ENCODE measurements around the gene DNM2. TPM values are rescaled to one million over a fixed set of nuclear protein-coding genes. Genes with fewer than 3 reads are reported as not detected.

DNM2 gene
- total RNA-seq, 1 experiment from 2014 or later, result 59.5 TPM

- no peaks in the 10 kb centered on the region for H3K27me3 ChIP-seq
- peaks cover 9% of the 10 kb centered on the region for H3K36me3 ChIP-seq
- no peaks in the 10 kb centered on the region for H3K9me3 ChIP-seq (replicated peaks)
- H3K4me1 ChIP-seq, result no peaks in the 10 kb centered on the region
- no peak overlapping the region for H3K4me3 ChIP-seq
- H3K27ac ChIP-seq, result no peak overlapping the region
- DNase-seq, result no peak
Measured at GRCh38 chr19:10762656-10763055, 44.8 kb downstream of the DNM2 start.

GRCh38 chr19:10763411-10763810 is 45.5 kb downstream of the DNM2 start:
- Histone ChIP-seq H3K27me3 (no peaks in the 10 kb centered on the region), H3K36me3 (peaks cover 9% of the 10 kb centered on the region), H3K27ac (no peak overlapping the region), H3K4me1 (no peaks in the 10 kb centered on the region), H3K9me3 (replicated peaks) (no peaks in the 10 kb centered on the region), H3K4me3 (no peak overlapping the region)
- no peak for DNase-seq

- Histone ChIP-seq H3K9me3 (replicated peaks) (no peaks in the 10 kb centered on the region), H3K27me3 (no peaks in the 10 kb centered on the region), H3K27ac (no peak overlapping the region), H3K4me3 (no peak overlapping the region), H3K4me1 (no peaks in the 10 kb centered on the region), H3K36me3 (peaks cover 9% of the 10 kb centered on the region)
- no peak for DNase-seq
Measured at GRCh38 chr19:10763828-10764339, 46.0 kb downstream of the DNM2 start.

GRCh38 chr19:10764340-10764894 is 46.5 kb downstream of the DNM2 start:
- Histone ChIP-seq H3K27me3 (no peaks in the 10 kb centered on the region), H3K4me3 (no peak overlapping the region), H3K4me1 (no peaks in the 10 kb centered on the region), H3K36me3 (peaks cover 9% of the 10 kb centered on the region), H3K27ac (no peak overlapping the region), H3K9me3 (replicated peaks) (no peaks in the 10 kb centered on the region)
- no peak for DNase-seq

- peaks cover 6% of the 10 kb centered on the region for H3K36me3 ChIP-seq
- no peak for DNase-seq
- no peaks in the 10 kb centered on the region for H3K9me3 ChIP-seq (replicated peaks)
- H3K4me3 ChIP-seq, result no peak overlapping the region
- H3K27me3 ChIP-seq, result no peaks in the 10 kb centered on the region
- H3K4me1 ChIP-seq, result no peaks in the 10 kb centered on the region
- H3K27ac ChIP-seq, result no peak overlapping the region
Measured at GRCh38 chr19:10766049-10766623, 48.3 kb downstream of the DNM2 start.

- no peak for DNase-seq
- Histone ChIP-seq H3K36me3 (peaks cover 1% of the 10 kb centered on the region; the same call in 1 of the 2 replicates), H3K27ac (no peak overlapping the region)
Measured at GRCh38 chr19:10766671-10767201, 48.9 kb downstream of the DNM2 start.

GRCh38 chr19:10767726-10768125 is 49.8 kb downstream of the DNM2 start:
- no peak for DNase-seq
- H3K9me3 ChIP-seq (replicated peaks), result no peaks in the 10 kb centered on the region
- H3K27me3 ChIP-seq, result no peaks in the 10 kb centered on the region
- no peak overlapping the region for H3K27ac ChIP-seq
- 0 out of 2 replicates have a peak, but pooled peaks cover 2% of the 10 kb centered on the region for H3K36me3 ChIP-seq
- H3K4me1 ChIP-seq, result no peaks in the 10 kb centered on the region
- H3K4me3 ChIP-seq, result no peak overlapping the region

More at GRCh38 chr19:10766671-10767201, 48.9 kb downstream of the DNM2 start:
- H3K4me3 ChIP-seq, result no peak overlapping the region
- H3K27me3 ChIP-seq, result no peaks in the 10 kb centered on the region
- no peaks in the 10 kb centered on the region for H3K9me3 ChIP-seq (replicated peaks)
- no peaks in the 10 kb centered on the region for H3K4me1 ChIP-seq

GRCh38 chr19:10768369-10768768 is 50.5 kb downstream of the DNM2 start:
- Histone ChIP-seq H3K27me3 (no peaks in the 10 kb centered on the region), H3K4me3 (no peak overlapping the region), H3K9me3 (replicated peaks) (no peaks in the 10 kb centered on the region), H3K4me1 (no peaks in the 10 kb centered on the region), H3K27ac (no peak overlapping the region), H3K36me3 (0 out of 2 replicates have a peak, but pooled peaks cover 2% of the 10 kb centered on the region)
- DNase-seq, result no peak

- no peak overlapping the region for H3K4me3 ChIP-seq
- DNase-seq, result no peak
- no peak overlapping the region for H3K27ac ChIP-seq
- no peaks in the 10 kb centered on the region for H3K9me3 ChIP-seq (replicated peaks)
- H3K27me3 ChIP-seq, result no peaks in the 10 kb centered on the region
- H3K36me3 ChIP-seq, result peaks cover 4% of the 10 kb centered on the region
- H3K4me1 ChIP-seq, result peaks cover 2% of the 10 kb centered on the region; the same call in 1 of the 2 replicates
Measured at GRCh38 chr19:10768936-10769335, 51.1 kb downstream of the DNM2 start.

GRCh38 chr19:10769533-10770491 is 51.9 kb downstream of the DNM2 start:
- Histone ChIP-seq H3K4me1 (peaks cover 4% of the 10 kb centered on the region; the same call in 1 of the 2 replicates), H3K36me3 (peaks cover 9% of the 10 kb centered on the region), H3K27me3 (no peaks in the 10 kb centered on the region), H3K4me3 (no peak overlapping the region), H3K27ac (no peak overlapping the region), H3K9me3 (replicated peaks) (no peaks in the 10 kb centered on the region)
- DNase-seq, result no peak

GRCh38 chr19:10773969-10774368 is 56.1 kb downstream of the DNM2 start:
- H3K27me3 ChIP-seq, result no peaks in the 10 kb centered on the region
- DNase-seq, result no peak
- H3K27ac ChIP-seq, result no peak overlapping the region
- H3K9me3 ChIP-seq (replicated peaks), result no peaks in the 10 kb centered on the region
- H3K4me1 ChIP-seq, result peaks cover 4% of the 10 kb centered on the region; the same call in 1 of the 2 replicates
- H3K4me3 ChIP-seq, result no peak overlapping the region
- H3K36me3 ChIP-seq, result peaks cover 36% of the 10 kb centered on the region

- Histone ChIP-seq H3K27me3 (no peaks in the 10 kb centered on the region), H3K36me3 (peaks cover 36% of the 10 kb centered on the region), H3K9me3 (replicated peaks) (no peaks in the 10 kb centered on the region), H3K4me1 (peaks cover 4% of the 10 kb centered on the region; the same call in 1 of the 2 replicates), H3K27ac (no peak overlapping the region), H3K4me3 (no peak overlapping the region)
- no peak for DNase-seq
Measured at GRCh38 chr19:10774893-10775292, 57.0 kb downstream of the DNM2 start.

- H3K36me3 ChIP-seq, result peaks cover 40% of the 10 kb centered on the region
- DNase-seq, result no peak
Measured at GRCh38 chr19:10776900-10777650, 59.2 kb downstream of the DNM2 start.

GRCh38 chr19:10780368-10780767 is 62.5 kb downstream of the DNM2 start:
- no peaks in the 10 kb centered on the region for H3K4me1 ChIP-seq
- no peak for DNase-seq
- no peak overlapping the region for H3K4me3 ChIP-seq
- no peak overlapping the region for H3K27ac ChIP-seq
- H3K27me3 ChIP-seq, result no peaks in the 10 kb centered on the region
- H3K36me3 ChIP-seq, result peaks cover 49% of the 10 kb centered on the region
- no peaks in the 10 kb centered on the region for H3K9me3 ChIP-seq (replicated peaks)

More at GRCh38 chr19:10776900-10777650, 59.2 kb downstream of the DNM2 start:
- H3K4me1 ChIP-seq, result peaks cover 4% of the 10 kb centered on the region; the same call in 1 of the 2 replicates
- no peak overlapping the region for H3K4me3 ChIP-seq
- H3K9me3 ChIP-seq (replicated peaks), result no peaks in the 10 kb centered on the region
- no peak overlapping the region for H3K27ac ChIP-seq
- H3K27me3 ChIP-seq, result no peaks in the 10 kb centered on the region

Data from SJCRH30 (cell line).